GM12873 (cell line): ENCODE measurements around the gene MACROD1.

ENCODE experiments used
- CTCF ChIP-seq: IDR thresholded peaks from 2 replicates; pipeline ENCODE4 v1.5.1; 2012; ENCODE audit warnings: low read depth, mild to moderate bottlenecking, moderate library complexity, low read length, control low read depth; ENCODE audit not compliant: insufficient read depth; ENCODE audit errors: missing control alignments

MACROD1 gene

GRCh38 chr11:64076758-64077157, 89.2 kb downstream of the MACROD1 start:
- no peak for TF ChIP-seq CTCF

GRCh38 chr11:64074239-64074638, 91.7 kb downstream of the MACROD1 start:
- no peak for TF ChIP-seq CTCF

- no peak for TF ChIP-seq CTCF
These were observed 92.4 kb downstream of the MACROD1 start for GRCh38 chr11:64073542-64073941.

- no peak for TF ChIP-seq CTCF
These were observed 93.0 kb downstream of the MACROD1 start for GRCh38 chr11:64072871-64073270.

- no peak for TF ChIP-seq CTCF
These were observed 93.5 kb downstream of the MACROD1 start for GRCh38 chr11:64072403-64072802.

- TF ChIP-seq CTCF, result no peak
These were observed 94.1 kb downstream of the MACROD1 start for GRCh38 chr11:64071849-64072248.

- no peak for TF ChIP-seq CTCF
These were observed 95.6 kb downstream of the MACROD1 start for GRCh38 chr11:64070314-64070681.
